Umbilical cord (tissue), 2 donors: Measurements from ENCODE around the gene ARHGAP18. TPM values are rescaled to one million over a fixed set of nuclear protein-coding genes. Genes with fewer than 3 reads are reported as not detected.

ENCODE experiments used
- DNase-seq: peaks from one replicate; pipeline ENCODE4 v3.0.0-alpha.2; 2015; ENCODE audit warnings: low spot score
- total RNA-seq: library from RNA; depleted of rRNA; stranded (reverse); fragments of >200 nt; gene quantifications from one replicate; pipeline ENCODE4 v1.2.3, GENCODE V29; 2014; ENCODE audit warnings: low replicate concordance; ENCODE audit not compliant: insufficient read depth

The ARHGAP18 gene
- total RNA-seq, 1 donor from 2014 or later, result 27.0 TPM

DNA sequence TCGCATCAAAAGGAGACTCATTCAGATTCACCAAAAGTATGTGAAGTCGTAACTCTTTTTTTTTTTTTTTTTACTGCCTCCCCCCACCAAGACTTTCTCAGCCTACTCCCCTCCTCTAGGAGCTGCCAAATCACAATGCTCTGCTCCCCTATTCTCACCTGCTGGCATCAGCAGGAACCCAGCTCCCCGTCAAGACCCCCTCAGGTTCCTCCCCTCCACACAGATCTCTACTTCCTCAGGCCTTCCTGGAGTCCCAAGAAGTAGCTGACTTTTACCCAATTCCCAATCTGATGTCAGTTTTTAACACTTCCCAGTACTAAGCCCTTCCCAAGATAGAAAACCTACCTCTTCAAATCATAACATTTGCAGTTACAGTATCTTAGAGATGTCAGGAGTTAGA is 39.3 kb downstream of the ARHGAP18 start:
- no peak for DNase-seq

DNA sequence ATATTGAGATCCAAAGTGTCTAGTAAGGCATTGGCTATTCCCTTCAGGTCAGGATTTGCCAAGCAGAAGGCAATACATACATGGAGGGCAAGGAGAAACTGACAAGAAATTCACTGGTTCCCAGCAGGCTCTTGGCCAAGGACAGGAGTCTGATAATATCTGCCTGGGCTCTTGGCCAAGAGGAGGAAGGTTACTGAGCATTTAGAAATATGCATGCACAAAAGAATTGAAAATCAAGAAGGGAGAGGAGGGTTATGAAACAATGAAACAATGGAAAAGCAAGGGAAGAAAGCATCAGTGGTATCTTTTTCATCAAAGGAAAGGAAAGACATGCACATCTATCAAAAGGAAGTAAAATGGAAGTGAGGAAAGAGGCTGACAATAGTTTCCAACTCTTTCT is 42.4 kb downstream of the ARHGAP18 start:
- DNase-seq, result no peak

DNA sequence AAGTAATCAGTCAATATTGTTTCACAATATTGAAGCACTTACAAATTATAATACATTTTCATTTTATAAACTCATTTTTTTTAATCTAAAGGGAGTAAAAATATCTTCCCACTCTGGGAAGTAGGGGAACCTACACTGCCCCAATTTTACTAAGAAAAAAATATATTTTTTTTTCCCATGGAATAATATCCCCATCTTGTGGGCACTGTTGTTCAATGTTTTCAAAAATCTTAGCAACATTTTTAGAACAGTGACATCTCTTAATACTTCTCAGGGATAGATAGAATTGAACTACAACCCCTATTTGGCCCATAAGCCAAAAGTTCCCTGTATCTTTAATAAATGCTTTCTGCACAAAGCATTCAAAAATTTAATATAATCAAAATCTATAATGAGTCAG is 42.9 kb downstream of the ARHGAP18 start:
- DNase-seq, result no peak

DNA sequence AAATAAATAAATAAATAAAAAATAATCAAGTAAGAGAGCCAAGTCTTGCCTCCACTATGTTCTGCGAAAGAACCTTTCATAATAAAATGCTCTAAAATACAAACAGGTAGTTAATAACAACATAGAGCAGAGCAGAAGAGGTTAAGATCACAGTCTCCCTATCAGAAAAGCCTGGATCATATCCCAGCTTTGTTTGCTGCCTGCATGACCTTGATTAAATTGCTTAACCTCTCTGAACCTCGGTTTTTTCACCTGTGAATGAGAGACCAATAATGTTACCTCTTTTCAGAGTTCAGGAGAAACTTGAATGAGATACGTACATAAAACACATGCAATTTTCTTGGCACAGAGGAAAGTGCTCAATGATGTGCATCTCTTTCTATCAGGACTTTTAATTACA is 44.4 kb downstream of the ARHGAP18 start:
- no peak for DNase-seq

DNA sequence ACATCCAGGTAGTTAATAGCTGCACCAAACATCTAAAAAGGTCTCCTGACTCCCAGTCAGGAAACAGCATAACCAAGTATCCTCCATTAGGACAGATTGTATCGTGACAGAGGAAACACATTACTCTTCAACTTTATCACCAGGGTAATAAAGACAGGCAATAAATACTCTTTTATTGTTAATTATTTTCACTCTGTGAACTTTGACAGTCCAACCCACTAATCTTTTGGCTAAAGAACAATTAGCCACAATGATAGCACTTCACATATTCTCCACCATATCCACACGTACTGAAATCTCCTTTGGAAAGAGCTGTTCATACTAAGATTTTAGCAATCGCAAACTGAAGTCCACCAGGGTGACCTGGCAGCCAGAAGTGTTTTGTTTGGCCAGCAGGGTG is 46.4 kb downstream of the ARHGAP18 start:
- DNase-seq, result no peak

DNA sequence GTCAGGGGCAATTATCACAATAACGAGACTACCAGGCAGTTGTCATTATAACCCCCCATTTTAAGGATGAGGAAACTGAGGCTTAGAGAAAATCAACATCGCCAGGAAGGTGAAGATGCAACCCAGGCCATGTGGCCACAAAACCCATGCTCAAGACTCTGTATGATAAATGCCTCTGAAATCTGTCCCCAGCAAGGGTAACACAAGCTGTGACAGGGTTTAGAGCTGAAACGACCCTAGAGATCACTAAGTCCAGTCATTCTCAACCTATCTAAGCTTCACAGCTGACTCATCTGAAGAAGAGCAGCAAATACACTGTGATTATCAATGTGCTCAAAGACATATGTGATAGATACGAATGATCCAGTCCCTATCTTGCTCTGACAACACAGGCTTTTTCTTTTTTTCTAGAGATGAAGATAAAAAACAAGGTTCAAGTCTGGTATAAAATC is 47.0 kb downstream of the ARHGAP18 start:
- DNase-seq, result no peak

DNA sequence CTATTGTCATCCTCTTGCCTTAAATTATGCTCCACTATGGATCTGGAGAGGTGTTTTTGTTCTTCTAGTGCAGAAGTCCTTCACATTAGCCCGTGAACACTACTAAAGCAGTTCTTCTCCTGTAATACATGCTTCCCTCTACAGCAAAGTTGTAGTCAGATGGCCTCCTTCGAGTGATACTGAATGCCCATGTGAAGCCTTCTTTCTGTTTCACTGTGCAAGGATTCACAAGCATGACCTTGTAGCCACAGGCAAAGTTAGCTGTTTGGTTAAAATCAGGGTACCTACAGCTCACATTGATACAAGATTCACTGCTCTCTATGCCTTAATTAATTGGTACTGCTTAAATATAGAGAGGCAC is 47.6 kb downstream of the ARHGAP18 start:
- DNase-seq, result no peak

DNA sequence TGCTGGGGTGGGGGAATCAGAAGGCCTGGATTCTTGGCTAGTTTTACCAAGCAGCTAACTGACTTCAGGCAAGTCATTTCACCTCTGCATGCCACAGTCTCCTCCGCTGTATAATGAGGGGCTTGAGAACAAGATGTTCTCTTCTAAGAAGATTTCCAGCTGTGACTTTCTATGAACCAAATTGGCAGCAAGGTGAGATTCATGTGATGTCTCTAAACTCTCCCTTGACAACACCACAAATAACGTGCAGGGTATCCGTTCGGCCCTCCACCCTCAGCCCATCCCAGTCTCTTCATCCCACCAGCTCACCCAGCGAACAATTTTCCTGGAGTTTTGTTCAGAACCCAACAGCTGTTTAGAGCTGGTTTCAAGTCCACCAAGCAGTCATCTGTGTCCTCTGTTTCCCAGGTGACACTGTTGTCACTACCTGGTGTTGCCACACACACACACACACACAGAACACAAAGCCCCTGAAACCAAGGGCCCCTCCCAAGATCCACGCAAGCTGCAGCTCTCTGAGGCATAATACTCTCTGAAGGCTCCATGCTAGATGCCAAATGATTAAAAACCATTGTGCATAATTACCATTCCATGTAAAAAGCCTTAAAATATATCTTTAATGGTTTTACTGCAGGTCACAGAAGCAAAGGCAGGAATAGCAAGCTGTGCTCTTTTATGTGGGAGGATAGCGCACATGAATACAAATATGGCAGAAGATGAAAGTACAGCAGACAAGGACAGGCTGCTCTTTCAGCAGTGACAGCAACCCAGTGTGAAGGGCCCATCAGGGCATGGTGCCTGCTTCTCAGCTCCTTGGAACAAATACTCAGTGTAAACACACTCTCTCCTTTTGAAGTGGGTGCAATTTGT is 48.2 kb downstream of the ARHGAP18 start:
- DNase-seq, result no peak

DNA sequence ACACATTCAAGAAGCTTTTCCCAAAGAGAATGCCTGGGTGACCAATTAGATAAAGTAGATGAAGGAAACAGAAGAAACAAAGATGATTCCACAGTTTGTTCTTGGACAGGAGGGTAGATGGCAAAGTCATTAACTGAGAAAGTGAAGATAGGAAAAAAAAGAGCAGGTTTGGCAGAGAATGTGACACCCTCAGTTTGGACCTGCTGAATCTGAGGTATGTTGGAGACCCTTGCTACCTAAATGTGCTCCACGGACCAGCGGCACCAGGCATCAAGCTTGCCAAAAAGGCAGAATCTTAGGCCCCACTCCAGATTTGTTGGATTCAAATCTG is 49.7 kb downstream of the ARHGAP18 start:
- no peak for DNase-seq

DNA sequence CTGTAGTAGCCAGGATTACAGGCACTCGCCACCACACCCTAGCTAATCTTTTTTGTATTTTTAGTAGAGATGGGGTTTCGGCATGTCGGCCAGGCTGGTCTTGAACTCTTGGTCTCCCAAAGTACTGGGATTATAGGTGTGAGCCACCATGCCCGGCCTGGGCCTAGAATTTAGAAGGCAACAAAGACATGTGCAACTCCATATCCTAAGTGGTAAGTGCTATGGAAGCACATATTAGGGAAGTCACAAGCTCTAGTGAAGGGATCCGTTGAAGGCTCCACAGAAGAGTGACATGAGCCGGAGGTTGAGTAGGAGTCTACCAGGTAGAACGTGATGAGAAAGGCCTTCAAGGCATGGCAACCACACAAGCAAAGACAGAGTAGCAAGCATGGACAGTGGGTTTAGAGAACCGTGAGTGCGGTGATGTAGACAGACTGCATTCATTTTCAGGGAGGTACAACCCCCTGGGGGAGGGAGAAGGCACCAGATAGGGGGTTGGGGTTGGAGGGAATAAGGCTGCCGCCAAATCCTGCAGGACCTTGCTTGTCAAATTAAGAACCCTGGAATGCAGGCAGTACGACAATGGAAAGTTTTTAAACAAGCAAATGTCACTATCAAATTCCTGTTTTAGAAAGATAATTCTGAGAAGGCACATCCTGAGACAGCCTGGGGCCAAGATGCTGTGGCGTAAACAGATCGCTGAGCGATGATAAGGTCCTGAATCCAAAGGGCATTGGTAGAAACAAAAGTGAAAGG is 50.2 kb downstream of the ARHGAP18 start:
- DNase-seq, result no peak

DNA sequence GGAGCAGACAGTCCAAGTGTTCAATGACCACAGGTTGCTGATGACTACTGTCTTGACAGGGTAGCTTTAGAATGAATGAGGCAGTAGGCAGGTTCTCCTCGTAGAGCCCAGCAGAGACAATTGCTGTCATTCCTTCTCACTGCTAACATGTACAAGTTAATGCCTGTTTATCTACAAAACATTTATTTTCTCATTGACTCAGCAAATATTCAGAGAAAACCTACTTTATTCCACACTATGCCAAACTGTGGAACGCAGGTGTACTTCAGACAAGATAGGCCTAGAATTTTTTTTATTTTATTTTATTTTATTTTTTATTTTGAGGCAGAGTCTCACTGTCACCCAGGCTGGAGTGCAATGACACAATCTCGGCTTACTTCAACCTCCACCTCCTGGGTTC is 50.8 kb downstream of the ARHGAP18 start:
- no peak for DNase-seq

DNA sequence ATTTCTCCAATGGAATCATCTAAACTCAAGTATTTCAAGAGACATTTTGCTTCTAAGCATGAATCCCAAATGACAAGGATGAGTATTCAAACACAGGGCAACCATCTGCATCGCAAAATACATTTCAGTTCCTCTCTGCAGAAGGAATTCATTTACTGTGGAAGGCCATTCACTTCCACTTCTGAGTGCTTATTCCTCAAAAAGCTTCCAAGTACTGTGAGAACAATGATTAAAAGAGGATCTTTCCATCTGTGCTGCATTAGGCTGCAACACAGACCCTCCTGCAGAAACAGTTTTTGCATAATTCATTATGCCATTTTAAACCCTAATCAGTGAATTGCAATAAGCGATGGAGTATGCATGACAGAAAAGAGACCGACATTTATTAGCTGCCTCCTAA is 52.5 kb downstream of the ARHGAP18 start:
- no peak for DNase-seq

DNA sequence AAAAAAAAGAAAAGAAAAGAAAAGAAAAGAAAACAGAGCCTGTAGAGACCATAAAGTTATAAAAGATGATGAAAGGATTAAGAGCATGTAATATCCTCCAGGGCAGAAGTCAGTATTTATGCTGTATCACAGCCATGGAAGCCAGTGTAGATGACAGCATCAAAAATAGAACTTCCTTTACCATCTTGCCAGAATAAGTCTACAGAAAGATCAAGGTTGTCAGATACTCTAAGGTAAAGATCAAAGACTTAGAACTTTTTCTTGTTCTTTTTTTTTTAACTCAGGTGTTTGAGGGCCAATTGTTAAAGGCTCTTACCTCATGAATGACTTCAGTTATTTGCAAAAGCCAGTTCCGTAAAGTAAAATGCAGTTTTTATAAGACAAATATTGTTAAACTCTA is 54.6 kb downstream of the ARHGAP18 start:
- no peak for DNase-seq

DNA sequence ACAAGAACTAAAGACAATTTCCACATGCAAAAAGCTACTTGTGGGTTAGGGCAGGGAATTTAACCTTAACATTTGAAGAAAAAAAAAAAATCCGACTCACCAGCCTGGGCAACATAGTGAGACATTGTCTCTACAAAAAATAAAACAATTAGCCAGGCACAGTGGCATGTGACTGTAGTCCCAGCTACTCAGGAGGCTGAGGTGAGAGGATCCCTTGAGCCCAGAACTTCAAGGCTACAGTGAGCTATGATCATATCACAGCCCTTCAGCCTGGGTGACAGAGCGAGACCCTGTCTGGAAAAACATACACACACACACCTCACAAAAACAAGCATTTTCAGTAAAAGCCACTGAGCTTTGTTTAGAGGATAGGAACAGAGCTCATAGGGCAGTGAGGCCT is 56.2 kb downstream of the ARHGAP18 start:
- no peak for DNase-seq

DNA sequence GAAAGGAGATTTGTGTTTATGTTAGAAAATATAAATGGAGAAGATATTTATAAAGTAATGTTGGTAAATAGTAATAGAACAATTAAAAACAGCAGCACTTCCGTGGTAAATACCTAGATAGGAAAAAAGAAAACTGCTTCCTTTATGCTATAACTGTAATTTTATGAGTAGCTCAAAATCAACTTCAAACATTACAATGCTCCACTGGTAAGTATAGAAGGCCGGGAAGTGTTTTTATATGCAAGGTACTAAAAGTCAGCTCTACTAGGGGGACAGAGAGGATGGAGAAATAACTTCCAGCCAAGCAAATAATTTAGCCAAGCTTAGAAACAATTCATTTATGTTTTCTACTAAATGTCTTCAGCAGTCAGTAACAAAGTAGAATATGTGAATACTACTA is 56.7 kb downstream of the ARHGAP18 start:
- DNase-seq, result no peak

DNA sequence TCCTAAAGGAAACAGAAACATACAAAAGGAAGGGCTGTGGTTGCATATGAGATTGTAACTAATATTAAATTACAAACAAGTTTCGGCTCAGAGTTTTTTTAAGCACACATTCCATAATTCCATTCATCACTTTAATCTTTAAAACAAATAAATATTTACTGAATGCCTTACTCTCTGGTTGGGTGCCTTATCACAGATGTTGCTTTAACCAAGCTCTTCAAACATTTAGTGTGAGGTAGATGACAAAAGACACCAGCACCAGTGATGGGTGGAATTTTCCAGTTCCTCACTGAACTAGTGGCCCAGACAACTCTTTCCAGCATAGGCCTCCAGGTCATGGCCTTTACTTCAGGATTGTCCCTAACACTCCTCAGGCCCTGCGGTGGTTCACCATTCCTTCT is 58.7 kb downstream of the ARHGAP18 start:
- no peak for DNase-seq

DNA sequence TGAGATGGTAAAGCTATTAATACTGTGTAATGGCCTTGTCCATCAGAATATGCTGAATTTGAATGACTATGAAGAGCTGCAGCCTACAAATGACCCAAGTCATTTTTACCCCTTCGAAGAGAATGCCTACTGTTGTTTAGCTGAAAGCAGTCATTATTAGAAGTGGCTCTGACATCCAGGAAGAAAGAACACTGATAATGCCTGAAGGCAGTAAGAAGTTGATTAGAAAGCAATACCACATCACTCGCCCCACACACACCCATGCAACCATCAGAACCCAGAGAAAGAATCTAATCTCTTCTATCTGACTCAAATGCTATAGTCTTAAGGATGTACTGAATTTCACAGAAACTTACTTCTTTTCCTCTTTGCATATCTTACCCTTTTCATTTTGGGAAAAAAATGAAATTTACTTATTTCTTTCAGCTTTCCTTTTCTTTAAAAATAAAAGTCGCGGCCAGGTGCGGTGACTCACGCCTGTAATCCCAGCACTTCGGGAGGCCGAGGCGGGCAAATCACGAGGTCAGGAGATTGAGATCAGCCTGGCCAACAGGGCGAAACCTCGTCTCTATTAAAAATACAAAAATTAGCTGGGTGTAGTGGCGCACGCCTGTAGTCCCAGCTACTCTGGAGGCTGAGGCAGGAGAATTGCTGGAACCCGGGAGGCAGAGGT is 61.0 kb downstream of the ARHGAP18 start:
- DNase-seq, result no peak

DNA sequence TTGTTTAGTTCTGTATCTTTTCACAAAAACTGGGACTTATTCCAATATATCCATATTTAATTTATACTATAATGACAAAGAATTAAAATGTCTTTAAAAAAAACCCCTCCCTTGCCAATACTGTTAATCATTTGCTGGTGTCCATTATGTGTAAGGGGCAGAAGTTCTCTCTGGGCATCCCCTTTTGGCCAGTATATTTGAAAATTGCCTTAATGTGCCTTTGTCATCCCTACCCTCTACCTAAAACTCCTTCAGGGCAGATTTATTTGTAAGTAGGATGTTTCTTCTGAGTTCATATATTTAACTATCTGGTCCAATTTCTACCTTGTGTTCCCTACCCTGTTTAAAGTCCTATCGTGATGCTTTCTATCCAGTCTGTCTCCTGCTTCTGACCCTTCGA is 62.9 kb downstream of the ARHGAP18 start:
- no peak for DNase-seq

DNA sequence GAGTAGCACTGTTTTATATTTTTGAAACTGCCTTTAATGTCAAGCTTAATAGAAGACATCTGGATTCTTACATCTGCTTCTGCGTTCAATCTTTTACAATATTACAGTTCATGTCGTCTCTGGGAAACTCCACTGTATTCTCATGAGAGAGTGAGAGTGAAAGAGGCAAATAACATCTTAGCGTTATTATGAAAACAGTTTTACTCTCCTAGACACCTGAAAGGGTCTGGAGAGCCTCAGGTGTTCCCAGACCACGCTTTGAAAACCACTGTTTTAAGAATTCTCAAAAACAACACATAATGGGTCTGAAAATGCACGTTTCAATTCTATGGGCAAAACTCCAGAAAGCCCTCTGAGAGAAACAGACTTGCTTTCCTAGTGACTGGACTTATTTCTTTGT is 63.3 kb downstream of the ARHGAP18 start:
- peak; percentile 76 for DNase-seq

DNA sequence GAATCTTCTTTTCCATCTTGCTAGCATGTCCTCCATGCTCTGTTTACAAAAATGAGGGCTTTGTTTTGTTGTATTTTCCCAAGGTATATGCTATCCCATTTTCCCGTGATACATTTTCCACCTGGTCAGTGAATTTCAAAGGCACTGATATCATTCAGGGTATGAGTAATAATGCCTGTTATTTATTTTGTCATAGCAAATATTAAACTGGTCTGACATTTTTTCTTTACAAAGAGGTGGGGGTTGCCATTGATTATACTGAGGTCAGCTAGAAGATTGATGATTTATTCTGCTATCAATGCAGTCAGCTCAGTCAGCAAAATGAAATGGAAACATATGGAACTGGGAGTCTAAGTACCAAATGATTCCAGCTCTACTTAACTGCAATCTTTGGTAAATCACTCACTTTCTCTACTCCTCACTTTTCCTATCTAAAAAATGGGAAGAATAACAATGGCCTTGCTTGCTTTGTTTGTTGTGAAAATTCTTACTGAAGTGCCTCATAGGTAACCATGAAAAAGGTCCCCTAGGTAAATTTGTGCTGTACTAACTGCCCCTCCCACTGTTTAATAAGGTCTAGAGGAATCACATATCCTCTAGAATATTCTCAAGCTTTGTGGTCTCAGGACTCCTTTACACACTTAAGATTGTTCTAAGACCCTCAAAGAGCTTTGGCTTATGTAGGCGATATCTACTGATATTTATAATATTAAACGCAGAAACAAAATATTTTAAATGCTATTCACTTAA is 64.0 kb downstream of the ARHGAP18 start:
- no peak for DNase-seq

DNA sequence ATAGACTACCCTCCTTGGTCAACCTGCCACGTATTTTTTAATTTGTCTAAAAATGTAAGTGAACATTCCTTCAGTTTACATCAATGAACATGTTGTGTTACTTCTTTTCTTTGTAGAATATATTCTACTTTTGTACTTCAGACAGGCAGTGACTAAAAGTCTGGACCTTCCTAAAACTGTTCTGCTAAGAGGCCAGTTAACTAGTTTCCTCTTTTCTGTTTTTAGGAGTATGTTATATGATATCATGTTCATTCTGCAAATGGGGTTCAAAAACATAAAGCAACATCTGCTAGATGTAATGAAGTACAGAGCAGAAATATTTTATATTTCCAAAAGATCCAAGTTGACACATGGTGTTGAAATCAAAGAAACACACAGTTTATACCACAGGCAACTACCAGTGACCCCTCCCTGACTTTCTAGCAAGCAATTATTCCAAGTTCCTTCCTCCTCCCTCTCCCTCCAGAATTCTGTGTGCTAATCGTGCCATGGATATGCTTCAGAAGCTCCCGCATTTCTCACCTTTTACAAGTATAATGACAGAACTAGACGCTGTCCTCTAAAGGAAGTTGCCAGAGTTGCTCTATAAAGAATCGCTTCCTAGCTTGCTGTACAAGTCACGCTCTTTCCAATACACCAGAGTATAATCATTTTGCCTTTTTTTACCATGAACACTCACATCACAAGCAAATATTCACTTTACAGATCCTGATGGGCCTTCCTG is 64.7 kb downstream of the ARHGAP18 start:
- DNase-seq, result peak; percentile 42
